HepG2 (cell line): Measurements from ENCODE around the gene NFS1. TPM values are rescaled to one million over a fixed set of nuclear protein-coding genes. Genes with fewer than 3 reads are reported as not detected.

Experiments used
- CENPT ChIP-seq: sonication (generic); formaldehyde crosslinking; IDR thresholded peaks from 2 replicates; pipeline ENCODE4 v1.8.0; 2022; ENCODE audit warnings: low read depth, mild to moderate bottlenecking, moderate library complexity, missing genetic modification reagents
- ETS1 ChIP-seq: sonication (generic); formaldehyde crosslinking; IDR thresholded peaks from 2 replicates; pipeline ENCODE4 v1.4.0; 2020; ENCODE audit warnings: missing genetic modification reagents
- GATAD2A ChIP-seq: IDR thresholded peaks from 2 replicates; pipeline ENCODE4 v1.6.1; 2016
- HMG20B ChIP-seq: conservative IDR thresholded peaks from 2 replicates; pipeline ENCODE4 v1.6.1; 2016; ENCODE audit warnings: missing genetic modification reagents, missing compliant biosample characterization
- HOXA5 ChIP-seq: sonication (generic); formaldehyde crosslinking; IDR thresholded peaks from 2 replicates; pipeline ENCODE4 v1.4.0; 2020; ENCODE audit warnings: missing genetic modification reagents
- KAT7 ChIP-seq: IDR thresholded peaks from 2 replicates; pipeline ENCODE4 v1.6.1; 2018; ENCODE audit warnings: borderline replicate concordance, missing compliant biosample characterization
- LBX2 ChIP-seq: sonication (generic); formaldehyde crosslinking; IDR thresholded peaks from 2 replicates; pipeline ENCODE4 v1.5.0; 2020; ENCODE audit warnings: missing genetic modification reagents, mild to moderate bottlenecking, borderline replicate concordance
- NFIB ChIP-seq: sonication (generic); formaldehyde crosslinking; IDR thresholded peaks from 2 replicates; pipeline ENCODE4 v1.9.0; 2021; ENCODE audit warnings: missing genetic modification reagents, mild to moderate bottlenecking, borderline replicate concordance
- ONECUT2 ChIP-seq: sonication (generic); formaldehyde crosslinking; IDR thresholded peaks from 2 replicates; pipeline ENCODE4 v1.4.0; 2020; ENCODE audit warnings: missing genetic modification reagents
- PBX3 ChIP-seq: sonication (generic); formaldehyde crosslinking; IDR thresholded peaks from 2 replicates; pipeline ENCODE4 v1.8.1; 2023; ENCODE audit warnings: missing genetic modification reagents, inconsistent platforms, borderline replicate concordance
- PRDM10 ChIP-seq: sonication (generic); formaldehyde crosslinking; IDR thresholded peaks from 2 replicates; pipeline ENCODE4 v1.4.0; 2020; ENCODE audit warnings: low read depth, missing genetic modification reagents
- RFX5 ChIP-seq: IDR thresholded peaks from 2 replicates; pipeline ENCODE4 v1.6.1; 2011; ENCODE audit warnings: low read depth, low read length, improper control_type of control experiment
- TBP ChIP-seq: sonication (generic); formaldehyde crosslinking; IDR thresholded peaks from 2 replicates; pipeline ENCODE4 v1.5.0; 2020; ENCODE audit warnings: missing genetic modification reagents
- ZBTB25 ChIP-seq: IDR thresholded peaks from 2 replicates; pipeline ENCODE4 v1.6.1; 2018; ENCODE audit warnings: missing genetic modification reagents
- ZFAT ChIP-seq: sonication (generic); formaldehyde crosslinking; conservative IDR thresholded peaks from 2 replicates; pipeline ENCODE4 v1.8.1; 2023; ENCODE audit warnings: missing genetic modification reagents, inconsistent platforms
- ZFP36L1 ChIP-seq: sonication (generic); formaldehyde crosslinking; IDR thresholded peaks from 2 replicates; pipeline ENCODE4 v1.8.0; 2022; ENCODE audit warnings: mild to moderate bottlenecking, missing genetic modification reagents, moderate library complexity
- ZNF224 ChIP-seq: sonication (generic); formaldehyde crosslinking; IDR thresholded peaks from 2 replicates; pipeline ENCODE4 v1.5.0; 2020; ENCODE audit warnings: mild to moderate bottlenecking, missing genetic modification reagents
- ZNF33B ChIP-seq: sonication (generic); formaldehyde crosslinking; IDR thresholded peaks from 2 replicates; pipeline ENCODE4 v1.5.1; 2020; ENCODE audit warnings: mild to moderate bottlenecking, missing genetic modification reagents
- ZNF367 ChIP-seq: sonication (generic); formaldehyde crosslinking; IDR thresholded peaks from 2 replicates; pipeline ENCODE4 v1.4.0; 2020; ENCODE audit warnings: missing genetic modification reagents, borderline replicate concordance
- ZNF547 ChIP-seq: sonication (generic); formaldehyde crosslinking; IDR thresholded peaks from 2 replicates; pipeline ENCODE4 v1.5.1; 2020; ENCODE audit warnings: mild to moderate bottlenecking, missing genetic modification reagents
- ZNF607 ChIP-seq: sonication (generic); formaldehyde crosslinking; IDR thresholded peaks from 2 replicates; pipeline ENCODE4 v1.5.1; 2020; ENCODE audit warnings: missing genetic modification reagents, mild to moderate bottlenecking, borderline replicate concordance
- ZNF792 ChIP-seq: IDR thresholded peaks from 2 replicates; pipeline ENCODE4 v1.6.1; 2016
- polyA plus RNA-seq, 8 experiments: library from polyadenylated mRNA; depleted of rRNA in 3 of 8; stranded (reverse) in 7 of 8; unstranded in 1 of 8; fragments of >200 nt; fragmentation: Illumina TruSeq in 4 of 8; extraction: Trizol in 4 of 8; gene quantifications; 2 replicates each; pipeline versions ENCODE4 v1.2.1 to v1.2.3, GENCODE V29; 2011 to 2016; ENCODE audit warnings: low read depth in 4 of 8, missing spikeins in 1 of 8, mixed read lengths in 1 of 8; ENCODE audit not compliant: insufficient read depth in 1 of 8
- total RNA-seq, 5 experiments: library from RNA; depleted of rRNA; stranded (reverse); fragments of >200 nt; fragmentation: Illumina TruSeq; extraction: Trizol; gene quantifications; 2 replicates each; pipeline ENCODE4 v1.2.3, GENCODE V29; 2016; ENCODE audit warnings: low read depth in 1 of 5

Gene NFS1
- total and polyA plus RNA-seq, 2 of the 13 experiments (the other 11 are each of a cell fraction or from before 2014, with no cell fraction given) = 65.9 to 88.1 TPM

GRCh38 chr20:35699127-35699956 lies at the start of gene NFS1, which contains the start of gene ROMO1 (continued):
- TF ChIP-seq ZBTB25 (CRISPR knock-in tag) = peak; percentile 99
- TF ChIP-seq ZNF224 = peak; percentile 96; the same call in 1 of the 2 replicates
- peak; percentile 96; the same call in 1 of the 2 replicates for TF ChIP-seq ETS1 (CRISPR knock-in tag)
- TF ChIP-seq PBX3 = peak; percentile 72; the same call in 1 of the 2 replicates
- peak; percentile 95 for TF ChIP-seq ZNF33B
- TF ChIP-seq GATAD2A (CRISPR knock-in tag) = peak; percentile 86
- no peak; the same call in 1 of the 2 replicates for TF ChIP-seq LBX2 (CRISPR knock-in tag)
- TF ChIP-seq TBP (CRISPR knock-in tag) = no peak; the same call in 1 of the 2 replicates
- TF ChIP-seq ZFP36L1 (CRISPR knock-in tag) = peak; percentile 95
- peak; percentile 84 for TF ChIP-seq PRDM10 (CRISPR knock-in tag)
- TF ChIP-seq ZNF792 (CRISPR knock-in tag) = peak; percentile 99
- peak; percentile 5; the same call in 1 of the 2 replicates for TF ChIP-seq HMG20B (CRISPR knock-in tag)
- 0 out of 2 replicates have a peak, but pooled peaks have one; percentile 48 for TF ChIP-seq RFX5
- peak; percentile 73; the same call in 1 of the 2 replicates for TF ChIP-seq ZNF367
- TF ChIP-seq ZNF607 (CRISPR knock-in tag) = peak; percentile 98
- peak; percentile 100 for TF ChIP-seq KAT7
- no peak for TF ChIP-seq NFIB (CRISPR knock-in tag)
- peak; percentile 81; the same call in 1 of the 2 replicates for TF ChIP-seq ZFAT (CRISPR knock-in tag)
- TF ChIP-seq HOXA5 = peak; percentile 98; the same call in 1 of the 2 replicates
- peak; percentile 100 for TF ChIP-seq ZNF547 (CRISPR knock-in tag)
- peak; percentile 90 for TF ChIP-seq CENPT
- TF ChIP-seq ONECUT2 = peak; percentile 45; the same call in 1 of the 2 replicates
